Measurements from ENCODE around the gene ARHGEF25.

DNA sequence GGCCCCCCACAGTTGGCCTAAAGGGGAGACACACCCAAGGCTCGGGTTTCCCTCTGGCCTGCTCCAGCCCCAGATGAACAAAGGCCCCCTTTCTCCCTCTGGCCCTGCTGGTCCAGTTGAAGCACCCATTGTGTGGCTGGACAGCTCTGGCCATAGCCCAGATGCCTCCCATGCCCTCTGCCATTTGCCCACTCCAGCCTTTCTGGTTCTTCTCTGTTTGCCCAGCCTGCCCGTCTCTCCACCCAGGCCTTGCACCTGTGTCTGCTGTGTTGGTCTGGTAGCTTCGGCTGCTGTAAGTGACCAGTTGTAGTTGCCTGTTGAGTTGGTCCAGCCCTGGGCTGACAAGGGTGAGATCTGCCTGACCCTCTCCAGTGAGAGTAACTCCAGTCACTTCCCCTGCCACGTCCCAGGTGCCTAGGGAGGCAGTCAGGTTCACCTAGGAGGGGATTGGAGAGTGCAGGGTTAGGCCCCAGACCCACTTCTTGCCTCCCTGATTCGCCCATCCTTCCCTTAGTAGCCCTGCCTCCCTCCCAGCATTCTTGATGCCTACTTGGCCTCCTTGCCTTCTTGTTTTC is 18.7 kb downstream of the ARHGEF25 start:
- TF ChIP-seq, protein P1, sequence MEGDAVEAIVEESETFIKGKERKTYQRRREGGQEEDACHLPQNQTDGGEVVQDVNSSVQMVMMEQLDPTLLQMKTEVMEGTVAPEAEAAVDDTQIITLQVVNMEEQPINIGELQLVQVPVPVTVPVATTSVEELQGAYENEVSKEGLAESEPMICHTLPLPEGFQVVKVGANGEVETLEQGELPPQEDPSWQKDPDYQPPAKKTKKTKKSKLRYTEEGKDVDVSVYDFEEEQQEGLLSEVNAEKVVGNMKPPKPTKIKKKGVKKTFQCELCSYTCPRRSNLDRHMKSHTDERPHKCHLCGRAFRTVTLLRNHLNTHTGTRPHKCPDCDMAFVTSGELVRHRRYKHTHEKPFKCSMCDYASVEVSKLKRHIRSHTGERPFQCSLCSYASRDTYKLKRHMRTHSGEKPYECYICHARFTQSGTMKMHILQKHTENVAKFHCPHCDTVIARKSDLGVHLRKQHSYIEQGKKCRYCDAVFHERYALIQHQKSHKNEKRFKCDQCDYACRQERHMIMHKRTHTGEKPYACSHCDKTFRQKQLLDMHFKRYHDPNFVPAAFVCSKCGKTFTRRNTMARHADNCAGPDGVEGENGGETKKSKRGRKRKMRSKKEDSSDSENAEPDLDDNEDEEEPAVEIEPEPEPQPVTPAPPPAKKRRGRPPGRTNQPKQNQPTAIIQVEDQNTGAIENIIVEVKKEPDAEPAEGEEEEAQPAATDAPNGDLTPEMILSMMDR (IDR thresholded peaks at IDR 0.05; ENCODE audit: insufficient read depth, low read length): no peak
- TF ChIP-seq POLR2AphosphoS5 (IDR thresholded peaks at IDR 0.05; ENCODE audit: low read depth): no peak
- no peak for TF ChIP-seq GABPA (IDR thresholded peaks at IDR 0.05; ENCODE audit: low read depth)

Measured in HL-60 (cell line).